NT2/D1 (cell line): ENCODE results near the gene MAP2K4.

ENCODE experiments used
- DNase-seq: peaks from one replicate; pipeline ENCODE4 v3.0.0-alpha.2; 2011; ENCODE audit warnings: low read depth, low spot score
- H3K27me3 ChIP-seq: 2 replicates; pipeline ENCODE4 v1.6.0; 2011; ENCODE audit warnings: mild to moderate bottlenecking; ENCODE audit not compliant: insufficient read length, insufficient read depth
- H3K36me3 ChIP-seq: 2 replicates; pipeline ENCODE4 v1.6.1; 2011; ENCODE audit warnings: mild to moderate bottlenecking, low read length, mixed read lengths; ENCODE audit not compliant: insufficient read depth, insufficient read length
- H3K4me1 ChIP-seq: 2 replicates; pipeline ENCODE4 v1.5.1; 2011; ENCODE audit not compliant: insufficient read depth, insufficient read length
- H3K4me3 ChIP-seq: 2 replicates; pipeline ENCODE4 v1.5.1; 2011; ENCODE audit warnings: low read depth; ENCODE audit not compliant: insufficient read length
- H3K9ac ChIP-seq: 2 replicates; pipeline ENCODE4 v1.6.0; 2011; ENCODE audit warnings: low read depth; ENCODE audit not compliant: insufficient read length
- H3K9me3 ChIP-seq: 2 replicates; pipeline ENCODE4 v1.5.1; 2011; ENCODE audit warnings: mild to moderate bottlenecking, low read length; ENCODE audit not compliant: insufficient read depth
- SUZ12 ChIP-seq: IDR thresholded peaks from 2 replicates; pipeline ENCODE4 v1.6.1; 2011; ENCODE audit not compliant: insufficient read length, insufficient read depth; ENCODE audit errors: extremely low read depth
- YY1 ChIP-seq: IDR thresholded peaks from 2 replicates; pipeline ENCODE4 v1.6.1; 2011; ENCODE audit not compliant: insufficient read length, insufficient read depth
- ZNF274 ChIP-seq: IDR thresholded peaks from 2 replicates; pipeline ENCODE4 v1.6.1; 2011; ENCODE audit warnings: mild to moderate bottlenecking, low read depth, low read length

The MAP2K4 gene

DNA sequence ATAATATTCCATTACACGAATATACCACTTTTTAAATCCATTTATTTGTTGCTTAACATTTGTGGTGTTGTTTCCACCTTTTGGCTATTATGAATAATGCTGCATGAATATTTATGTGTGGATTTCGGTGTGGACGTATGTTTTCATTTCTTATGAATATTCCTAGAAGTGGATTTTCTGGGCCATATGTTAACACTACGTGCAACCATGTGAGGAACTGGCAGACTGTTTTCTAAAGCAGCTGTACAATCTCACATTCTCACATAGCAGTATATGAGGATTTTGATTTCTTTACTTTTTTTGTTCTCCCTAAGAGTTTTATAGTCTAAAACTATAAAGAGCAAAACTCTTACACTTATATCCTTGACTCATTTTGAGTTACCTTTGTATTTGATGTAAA is 143.4 kb downstream of the MAP2K4 start:
- Histone ChIP-seq H3K27me3 (no peaks in the 10 kb centered on the region), H3K36me3 (no peaks in the 10 kb centered on the region), H3K4me3 (no peak overlapping the region), H3K9ac (no peak overlapping the region), H3K4me1 (no peaks in the 10 kb centered on the region), H3K9me3 (peaks cover 37% of the 10 kb centered on the region)
- TF ChIP-seq SUZ12: no peak
- TF ChIP-seq YY1: no peak
- no peak for DNase-seq

DNA sequence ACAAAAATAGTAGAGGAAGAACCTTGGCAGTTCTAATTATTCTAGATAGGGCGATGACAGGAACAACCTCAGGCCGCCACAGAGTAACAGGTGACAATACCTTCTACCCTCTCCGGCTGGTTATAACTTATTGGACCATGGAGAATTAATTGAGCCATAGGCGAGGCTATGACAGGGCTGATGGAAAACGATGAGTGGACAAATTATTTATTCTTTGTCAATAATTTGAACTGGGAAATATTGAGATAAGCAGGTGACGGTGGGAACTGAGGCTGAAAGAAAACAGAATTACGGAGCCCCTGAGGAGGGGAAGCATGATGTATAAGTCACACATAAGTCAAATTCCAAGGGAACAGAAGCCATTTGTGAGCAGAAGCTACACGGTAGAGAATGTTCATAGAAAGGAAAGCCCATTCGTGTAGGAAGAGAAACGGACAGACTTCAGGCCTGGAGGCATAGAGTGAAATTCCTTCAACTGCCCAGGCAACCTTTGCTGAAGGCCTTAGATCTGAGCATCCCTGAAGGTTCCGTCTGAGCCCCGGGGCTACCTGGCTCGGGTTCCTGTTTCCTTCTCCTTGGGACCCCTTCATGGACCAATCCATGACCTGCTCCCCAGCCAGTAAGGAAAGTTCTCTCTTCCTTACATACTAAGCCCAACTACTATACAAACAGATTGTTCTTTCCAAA is 158.1 kb downstream of the MAP2K4 start:
- no peak overlapping the region for H3K4me3 ChIP-seq
- H3K27me3 ChIP-seq: no peaks in the 10 kb centered on the region
- no peaks in the 10 kb centered on the region for H3K4me1 ChIP-seq
- no peak for DNase-seq
- H3K36me3 ChIP-seq: no peaks in the 10 kb centered on the region
- no peaks in the 10 kb centered on the region for H3K9me3 ChIP-seq
- no peak overlapping the region for H3K9ac ChIP-seq
- no peak for TF ChIP-seq SUZ12
- no peak for TF ChIP-seq ZNF274
- no peak for TF ChIP-seq YY1

DNA sequence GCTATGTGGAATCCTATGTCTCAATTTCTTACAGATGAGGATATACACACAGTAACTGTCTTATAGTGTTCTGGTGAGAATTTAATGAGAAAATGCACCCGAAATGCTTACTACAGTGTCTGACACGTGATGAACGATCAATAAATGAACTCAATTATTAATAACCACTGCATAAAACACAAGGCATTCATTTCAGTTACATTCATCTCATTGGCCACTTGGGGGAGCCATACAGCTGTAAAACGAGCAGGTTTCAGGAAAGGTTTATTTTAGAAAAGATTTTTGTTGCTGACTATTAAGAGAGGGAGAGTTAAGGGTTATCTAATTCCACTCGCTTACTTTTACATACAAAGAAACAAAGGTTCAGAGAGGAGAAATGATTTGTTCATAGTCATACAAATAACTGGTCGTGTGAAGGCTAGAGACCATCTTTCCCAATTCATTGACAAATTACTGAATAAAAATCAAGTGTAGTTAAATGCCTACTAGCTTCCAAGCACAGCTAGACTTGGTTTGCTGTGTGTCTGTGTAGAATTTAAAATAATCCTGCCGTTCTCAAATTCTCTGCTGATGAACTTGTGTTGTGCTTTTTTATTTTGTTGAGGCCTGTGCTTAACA is 160.1 kb downstream of the MAP2K4 start:
- Histone ChIP-seq H3K4me1 (no peaks in the 10 kb centered on the region), H3K27me3 (no peaks in the 10 kb centered on the region), H3K9ac (no peak overlapping the region), H3K4me3 (no peak overlapping the region), H3K36me3 (no peaks in the 10 kb centered on the region), H3K9me3 (no peaks in the 10 kb centered on the region)
- DNase-seq: peak; percentile 15
- TF ChIP-seq YY1 (no peak), ZNF274 (no peak), SUZ12 (no peak)

DNA sequence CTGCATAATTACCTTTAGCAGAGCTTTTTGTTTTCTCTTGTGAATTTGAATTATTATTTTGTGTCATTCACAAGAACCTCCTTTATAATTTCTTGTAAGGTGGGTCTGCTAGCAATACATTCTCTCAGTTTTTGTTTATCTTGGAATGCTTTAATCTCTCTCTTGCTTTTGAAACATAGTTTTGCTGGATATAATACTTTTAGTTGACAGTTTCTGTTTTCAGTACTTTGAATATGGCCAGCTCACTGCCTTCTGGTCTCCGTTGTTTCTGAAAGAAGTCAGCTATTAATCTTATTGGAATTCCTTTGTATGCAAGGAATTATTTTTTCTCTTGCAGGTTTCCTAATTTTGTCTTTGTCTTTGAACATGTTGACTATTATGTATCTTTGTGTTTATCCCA is 167.0 kb downstream of the MAP2K4 start:
- Histone ChIP-seq H3K9me3 (peaks cover 23% of the 10 kb centered on the region), H3K4me3 (no peak overlapping the region), H3K9ac (no peak overlapping the region), H3K36me3 (no peaks in the 10 kb centered on the region), H3K4me1 (no peaks in the 10 kb centered on the region), H3K27me3 (no peaks in the 10 kb centered on the region)
- TF ChIP-seq YY1: no peak
- TF ChIP-seq ZNF274: no peak
- no peak for TF ChIP-seq SUZ12
- DNase-seq: no peak

DNA sequence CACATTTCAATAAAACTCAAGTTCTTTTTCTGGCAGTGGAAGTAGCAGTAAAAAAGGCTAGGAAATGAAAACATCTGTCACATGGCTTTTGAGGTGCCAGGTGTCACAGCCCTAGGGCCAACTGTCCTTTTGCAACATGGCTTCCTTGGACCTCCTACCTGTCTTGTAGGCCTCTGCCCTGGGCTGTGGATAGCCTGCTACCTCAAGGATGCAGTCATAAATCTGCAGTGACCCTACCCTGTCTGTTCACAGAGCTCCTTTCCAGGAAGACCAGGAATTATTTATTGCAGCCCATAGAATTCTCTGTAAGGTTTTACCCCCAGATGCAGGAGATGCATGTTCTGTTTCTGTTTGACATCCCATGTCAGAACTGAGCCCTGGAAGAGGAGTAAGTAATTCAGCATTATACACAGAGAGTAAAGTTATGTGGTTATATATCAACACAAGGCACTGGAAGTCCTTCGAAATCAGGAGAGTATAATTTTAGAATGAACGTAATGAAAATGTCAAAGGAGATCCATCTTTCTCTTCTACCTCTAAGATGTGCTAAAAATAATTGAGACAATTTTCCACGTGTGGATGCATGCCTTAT is 172.6 kb downstream of the MAP2K4 start:
- H3K4me3 ChIP-seq: no peak overlapping the region
- H3K27me3 ChIP-seq: no peaks in the 10 kb centered on the region
- peaks cover 11% of the 10 kb centered on the region for H3K9me3 ChIP-seq
- H3K36me3 ChIP-seq: no peaks in the 10 kb centered on the region
- DNase-seq: no peak
- TF ChIP-seq SUZ12: no peak
- TF ChIP-seq ZNF274: no peak
- no peak for TF ChIP-seq YY1
- no peaks in the 10 kb centered on the region for H3K4me1 ChIP-seq
- H3K9ac ChIP-seq: no peak overlapping the region
